ENCODE results near the gene NEURL3. TPM values are rescaled to one million over a fixed set of nuclear protein-coding genes. Genes with fewer than 3 reads are reported as not detected.

The NEURL3 gene
- total and polyA plus RNA-seq, 7 experiments from 2014 or later, result 0.27 to 1.3 (median 0.43) TPM; not detected in 4

- H3K36me3 ChIP-seq (ENCODE audit: control insufficient read depth in 2 of 3, insufficient read depth in 3 of 3, low read length in 3 of 3), result peaks cover 23 to 67% (median 25%) of the 10 kb centered on the region in 3 experiments
- H3K9me3 Mint-ChIP-seq, result peaks cover 0 to 4% (median 0%) of the 10 kb centered on the region in 11 donors
- ATAC-seq, result no peak
These were observed 42.6 kb upstream of the NEURL3 start for GRCh38 chr2:96547731-96548171.

GRCh38 chr2:96547203-96547641 lies 42.1 kb upstream of the NEURL3 start:
- H3K4me1 ChIP-seq (ENCODE audit: control insufficient read depth in 2 of 2, insufficient read depth in 2 of 2, low read length in 2 of 2), result peaks cover 31 to 53% of the 10 kb centered on the region in 2 donors
- no peaks in the 10 kb centered on the region for H3K9me3 ChIP-seq (ENCODE audit: control insufficient read depth in 2 of 3, low read length in 3 of 3)
- ChIA-PET POLR2A (interaction anchor here (1.7 to 12.5 kb wide), 2 partner anchors 13 to 61 kb away, joined by 4 to 241 read pairs; partner anchors contain the start of gene ARID5A), CTCF (interaction anchor here (0.7 kb wide), 1 partner anchor 13 kb away, joined by 3 read pairs; no protein-coding TSS in a partner anchor)
- intact Hi-C loops (cut with micrococcal nuclease), result no loop called here
- H3K4me3 Mint-ChIP-seq, result peak overlapping the region in 9 of 10 donors; percentile 1 to 59 (median 40)
- DNase-seq, result no peak
- H3K36me3 ChIP-seq (ENCODE audit: control insufficient read depth in 2 of 3, insufficient read depth in 3 of 3, low read length in 3 of 3), result peaks cover 23 to 67% (median 25%) of the 10 kb centered on the region in 3 experiments
- no peaks in the 10 kb centered on the region for H3K27me3 ChIP-seq (ENCODE audit: control insufficient read depth in 2 of 2, insufficient read depth in 2 of 2, low read length in 2 of 2)
- peaks cover 0 to 4% (median 0%) of the 10 kb centered on the region in 11 donors for H3K9me3 Mint-ChIP-seq
- H3K4me1 Mint-ChIP-seq, result peaks cover 37 to 58% (median 55%) of the 10 kb centered on the region in 7 donors
- peak overlapping the region; percentile 63 to 93 (median 79) for H3K27ac Mint-ChIP-seq
- no peak overlapping the region for H3K4me3 ChIP-seq (ENCODE audit: low read length)
- H3K27ac ChIP-seq (ENCODE audit: low read depth, low read length), result peak overlapping the region; percentile 23
- peaks cover 0 to 44% (median 13%) of the 10 kb centered on the region in 5 donors for H3K36me3 Mint-ChIP-seq
- H3K27me3 Mint-ChIP-seq, result no peaks in the 10 kb centered on the region
- no peak for ATAC-seq

More at GRCh38 chr2:96547731-96548171, 42.6 kb upstream of the NEURL3 start:
- H3K4me1 Mint-ChIP-seq, result peaks cover 37 to 55% (median 51%) of the 10 kb centered on the region in 7 donors
- peaks cover 31 to 48% of the 10 kb centered on the region in 2 donors for H3K4me1 ChIP-seq (ENCODE audit: control insufficient read depth in 2 of 2, insufficient read depth in 2 of 2, low read length in 2 of 2)
- intact Hi-C loops (cut with micrococcal nuclease), result no loop called here
- no peaks in the 10 kb centered on the region for H3K27me3 ChIP-seq (ENCODE audit: control insufficient read depth in 2 of 2, insufficient read depth in 2 of 2, low read length in 2 of 2)
- no peak overlapping the region for H3K4me3 ChIP-seq (ENCODE audit: low read length)
- no peak for DNase-seq
- H3K36me3 Mint-ChIP-seq, result peaks cover 0 to 41% (median 13%) of the 10 kb centered on the region in 5 donors
- H3K4me3 Mint-ChIP-seq, result peak overlapping the region in 7 of 10 donors; percentile 1 to 59 (median 37)
- no peaks in the 10 kb centered on the region for H3K27me3 Mint-ChIP-seq
- ChIA-PET CTCF (interaction anchor here (0.6 to 1.1 kb wide), 3 partner anchors 14 to 140 kb away, joined by 3 to 4 read pairs (median 3); no protein-coding TSS in a partner anchor), POLR2A (interaction anchor here (0.6 to 12.5 kb wide), 6 partner anchors 13 to 211 kb away, joined by 3 to 241 read pairs (median 4); partner anchors contain the start of gene ARID5A)
- H3K9me3 ChIP-seq (ENCODE audit: control insufficient read depth in 2 of 3, low read length in 3 of 3), result no peaks in the 10 kb centered on the region
- peak overlapping the region; percentile 63 to 93 (median 79) for H3K27ac Mint-ChIP-seq
- peak overlapping the region; percentile 23 for H3K27ac ChIP-seq (ENCODE audit: low read depth, low read length)

- peaks cover 0 to 42% (median 13%) of the 10 kb centered on the region in 5 donors for H3K36me3 Mint-ChIP-seq
- intact Hi-C loops (cut with micrococcal nuclease), result no loop called here
- peaks cover 0 to 2% (median 0%) of the 10 kb centered on the region in 11 donors for H3K9me3 Mint-ChIP-seq
- H3K4me3 Mint-ChIP-seq, result peak overlapping the region in 7 of 10 donors; percentile 41 to 72 (median 59)
- peak in 2 of 9 donors; percentile 32 to 33 for DNase-seq
- ChIA-PET POLR2A (interaction anchor here (12.5 kb wide), 1 partner anchor 13 kb away, joined by 241 read pairs; the partner anchor contains the start of gene ARID5A), CTCF (interaction anchor here (0.7 kb wide), 1 partner anchor 13 kb away, joined by 3 read pairs; no protein-coding TSS in a partner anchor)
- Histone ChIP-seq H3K27ac (ENCODE audit: low read depth, low read length) (peak overlapping the region; percentile 26), H3K4me1 (ENCODE audit: control insufficient read depth in 2 of 2, insufficient read depth in 2 of 2, low read length in 2 of 2) (peaks cover 31 to 57% of the 10 kb centered on the region in 2 donors), H3K9me3 (ENCODE audit: control insufficient read depth in 2 of 3, low read length in 3 of 3) (no peaks in the 10 kb centered on the region), H3K36me3 (ENCODE audit: control insufficient read depth in 2 of 3, insufficient read depth in 3 of 3, low read length in 3 of 3) (peaks cover 23 to 67% (median 25%) of the 10 kb centered on the region in 3 experiments), H3K4me3 (ENCODE audit: low read length) (no peak overlapping the region), H3K27me3 (ENCODE audit: control insufficient read depth in 2 of 2, insufficient read depth in 2 of 2, low read length in 2 of 2) (no peaks in the 10 kb centered on the region)
- H3K27me3 Mint-ChIP-seq, result no peaks in the 10 kb centered on the region
- peak; percentile 35 for ATAC-seq
- peaks cover 38 to 62% (median 58%) of the 10 kb centered on the region in 7 donors for H3K4me1 Mint-ChIP-seq
- H3K27ac Mint-ChIP-seq, result peak overlapping the region; percentile 63 to 93 (median 81)
These were observed 41.6 kb upstream of the NEURL3 start for GRCh38 chr2:96546797-96547196.

GRCh38 chr2:96546321-96546720 lies 41.2 kb upstream of the NEURL3 start:
- CTCF ChIA-PET, result no interaction called here
- Mint-ChIP-seq H3K36me3 (peaks cover 0 to 46% (median 16%) of the 10 kb centered on the region in 5 donors), H3K9me3 (peaks cover 0 to 2% (median 0%) of the 10 kb centered on the region in 11 donors), H3K27ac (peak overlapping the region; percentile 63 to 93 (median 81)), H3K4me3 (peak overlapping the region; percentile 39 to 77 (median 60)), H3K27me3 (no peaks in the 10 kb centered on the region), H3K4me1 (peaks cover 42 to 67% (median 62%) of the 10 kb centered on the region in 7 donors)
- H3K27me3 ChIP-seq (ENCODE audit: control insufficient read depth in 2 of 2, insufficient read depth in 2 of 2, low read length in 2 of 2), result no peaks in the 10 kb centered on the region
- ATAC-seq (peak; percentile 18), DNase-seq (peak in 1 of 9 donors; percentile 37)
- peaks cover 23 to 67% (median 25%) of the 10 kb centered on the region in 3 experiments for H3K36me3 ChIP-seq (ENCODE audit: control insufficient read depth in 2 of 3, insufficient read depth in 3 of 3, low read length in 3 of 3)
- peaks cover 34 to 62% of the 10 kb centered on the region in 2 donors for H3K4me1 ChIP-seq (ENCODE audit: control insufficient read depth in 2 of 2, insufficient read depth in 2 of 2, low read length in 2 of 2)
- no peak overlapping the region for H3K4me3 ChIP-seq (ENCODE audit: low read length)
- intact Hi-C loops (cut with micrococcal nuclease), result no loop called here
- H3K9me3 ChIP-seq (ENCODE audit: control insufficient read depth in 2 of 3, low read length in 3 of 3), result no peaks in the 10 kb centered on the region
- peak overlapping the region; percentile 26 for H3K27ac ChIP-seq (ENCODE audit: low read depth, low read length)
- POLR2A ChIA-PET, result interaction anchor here (12.5 kb wide), 1 partner anchor 12 kb away, joined by 241 read pairs; the partner anchor contains the start of gene ARID5A

GRCh38 chr2:96542357-96542977 lies 37.3 kb upstream of the NEURL3 start:
- intact Hi-C loops (cut with micrococcal nuclease), result no loop called here
- Mint-ChIP-seq H3K27ac (peak overlapping the region in 8 of 9 donors; percentile 9 to 84 (median 64)), H3K36me3 (peaks cover 0 to 61% (median 16%) of the 10 kb centered on the region in 5 donors), H3K4me1 (peaks cover 57 to 90% (median 79%) of the 10 kb centered on the region in 7 donors), H3K9me3 (peaks cover 0 to 7% (median 0%) of the 10 kb centered on the region in 11 donors), H3K27me3 (no peaks in the 10 kb centered on the region), H3K4me3 (peak overlapping the region in 7 of 10 donors; percentile 18 to 65 (median 46))
- CTCF ChIA-PET, result interaction anchor here (0.8 kb wide), 1 partner anchor 12 kb away, joined by 3 read pairs; no protein-coding TSS in a partner anchor
- ATAC-seq, result no peak
- Histone ChIP-seq H3K4me1 (ENCODE audit: control insufficient read depth in 2 of 2, insufficient read depth in 2 of 2, low read length in 2 of 2) (peaks cover 56 to 76% of the 10 kb centered on the region in 2 donors), H3K9me3 (ENCODE audit: control insufficient read depth in 2 of 3, low read length in 3 of 3) (no peaks in the 10 kb centered on the region), H3K36me3 (ENCODE audit: control insufficient read depth in 2 of 3, insufficient read depth in 3 of 3, low read length in 3 of 3) (peaks cover 6 to 45% (median 8%) of the 10 kb centered on the region in 3 experiments), H3K27me3 (ENCODE audit: control insufficient read depth in 2 of 2, insufficient read depth in 2 of 2, low read length in 2 of 2) (no peaks in the 10 kb centered on the region), H3K27ac (ENCODE audit: low read depth, low read length) (no peak overlapping the region), H3K4me3 (ENCODE audit: low read length) (no peak overlapping the region)
- DNase-seq, result no peak
- POLR2A ChIA-PET, result interaction anchor here (5.8 to 17.2 kb wide), 3 partner anchors 9 to 136 kb away, joined by 84 to 241 read pairs (median 123); no protein-coding TSS in a partner anchor
